ENCODE measurements around the gene HELLS. TPM values are rescaled to one million over a fixed set of nuclear protein-coding genes. Genes with fewer than 3 reads are reported as not detected.

The HELLS gene
- total RNA-seq, 1 experiment from 2014 or later, result 291 TPM

- Histone ChIP-seq H3K9me3 (ENCODE audit: control insufficient read depth, low read depth, low read length) (no peaks in the 10 kb centered on the region), H4K5ac (ENCODE audit: insufficient read length, low read depth, low read length) (no peak overlapping the region)
- no CpG with 5 or more reads among the region's 1 CpG for WGBS (ENCODE audit: extremely low coverage, insufficient read length, low lambda C conversion rate)
Measured at GRCh38 chr10:94622666-94623205, 77.1 kb downstream of the HELLS start.

More at GRCh38 chr10:94622666-94623205, 77.1 kb downstream of the HELLS start:
- H3K4me2 ChIP-seq (ENCODE audit: insufficient read depth, insufficient read length, low read length), result no peak overlapping the region
- TF ChIP-seq CTCF (conservative IDR thresholded peaks at IDR 0.05), result no peak
- Mint-ChIP-seq H3K9me3 (peaks cover 6 to 16% of the 10 kb centered on the region in 2 experiments; a peak in 4 of 5 replicates), H3K27me3 (ENCODE audit: low read depth) (no peaks in the 10 kb centered on the region), H3K4me3 (0 out of 5 replicates have a peak overlapping the region, but pooled peaks of 1 of the 2 experiments have one; percentile 7), H3K4me1 (peaks cover 46 to 54% of the 10 kb centered on the region in 2 experiments), H3K36me3 (ENCODE audit: insufficient read depth in 1 of 3, low read depth in 3 of 3) (peaks cover 21 to 28% (median 27%) of the 10 kb centered on the region in 3 experiments), H3K27ac (peak overlapping the region; percentile 79 to 89 (median 81); a peak in 6 of 7 replicates)
- H3K56ac ChIP-seq (ENCODE audit: insufficient read length, low read depth, low read length), result no peak overlapping the region
- H3K4me1 ChIP-seq (ENCODE audit: insufficient read depth, low read length), result peaks cover 7% of the 10 kb centered on the region
- no peak overlapping the region for H2BK20ac ChIP-seq (ENCODE audit: low read depth, low read length, poor library complexity, severe bottlenecking)
- no peaks in the 10 kb centered on the region for H3K79me1 ChIP-seq (ENCODE audit: insufficient read depth, low read depth, low read length, poor library complexity, severe bottlenecking)
- H4K8ac ChIP-seq (replicated peaks; ENCODE audit: insufficient read length, low read depth, low read length), result no peak overlapping the region
- H4K20me1 ChIP-seq (ENCODE audit: control insufficient read depth, insufficient read depth, insufficient read length), result no peaks in the 10 kb centered on the region
- no peak overlapping the region for H3T11ph ChIP-seq (ENCODE audit: low read length)
- H3K27me3 ChIP-seq (ENCODE audit: insufficient read depth, low read length), result no peaks in the 10 kb centered on the region
- no peaks in the 10 kb centered on the region for H3K23me2 ChIP-seq (ENCODE audit: insufficient read length, low read depth, low read length, poor library complexity, severe bottlenecking)
- no peak overlapping the region for H3K14ac ChIP-seq (ENCODE audit: insufficient read depth, low read length)
- no peak overlapping the region for H3K23ac ChIP-seq (ENCODE audit: insufficient read length, low read depth, low read length)
- no peak overlapping the region for H3K9ac ChIP-seq (ENCODE audit: extremely low read depth, insufficient read length, low read length)
- H2BK120ac ChIP-seq (ENCODE audit: low read depth, low read length, poor library complexity, severe bottlenecking), result no peak overlapping the region
- no peak for DNase-seq
- H2BK12ac ChIP-seq (ENCODE audit: insufficient read length, low read depth, low read length), result no peak overlapping the region
- no peak overlapping the region for H2BK5ac ChIP-seq (ENCODE audit: insufficient read length, low read length)
- H3K79me2 ChIP-seq (ENCODE audit: insufficient read depth, low read length), result no peaks in the 10 kb centered on the region
- no peak overlapping the region for H3K18ac ChIP-seq (ENCODE audit: insufficient read length, low read depth, low read length)
- no peak overlapping the region for H2BK15ac ChIP-seq (ENCODE audit: low read depth, low read length)
- no peak overlapping the region for H2AK5ac ChIP-seq (ENCODE audit: insufficient read length, low read length)
- no peak overlapping the region for H2AFZ ChIP-seq (ENCODE audit: low read length)
- no peak overlapping the region for H3K27ac ChIP-seq (ENCODE audit: insufficient read length, low read depth, low read length)
- no peak overlapping the region for H3K4ac ChIP-seq (ENCODE audit: low read depth, low read length)
- no peak overlapping the region for H4K91ac ChIP-seq (ENCODE audit: insufficient read length, low read depth, low read length)

Measured in H9 (cell line).